H7 (cell line): Measurements from ENCODE around the gene GATAD2A. TPM values are rescaled to one million over a fixed set of nuclear protein-coding genes. Genes with fewer than 3 reads are reported as not detected.
A peak's percentile ranks its signal among the peaks of the same experiment; 100 is the strongest.

Source experiments
- DNase-seq: peaks from one replicate; pipeline ENCODE4 v3.0.0; 2012
- H3K27me3 ChIP-seq: 2 replicates; pipeline ENCODE4 v1.6.0; 2011; ENCODE audit warnings: mild to moderate bottlenecking, low read length; ENCODE audit not compliant: control insufficient read depth, insufficient read depth
- H3K36me3 ChIP-seq: replicated peaks from 2 replicates; pipeline ENCODE4 v1.5.1; 2011; ENCODE audit warnings: low read length; ENCODE audit not compliant: control insufficient read depth, insufficient read depth
- H3K4me3 ChIP-seq: 2 replicates; pipeline ENCODE4 v1.5.1; 2011; ENCODE audit warnings: low read depth, mild to moderate bottlenecking, control low read depth, low read length, moderate library complexity; ENCODE audit not compliant: insufficient read depth
- total RNA-seq: library from RNA; depleted of rRNA; stranded (reverse); fragments of >200 nt; shearing (Covaris generic); gene quantifications from 2 replicates; pipeline ENCODE4 v1.2.3, GENCODE V29; 2014

The GATAD2A gene
- total RNA-seq, 1 experiment from 2014 or later, result 104 TPM

- peak; percentile 61 for DNase-seq
- peaks cover 29% of the 10 kb centered on the region for H3K36me3 ChIP-seq
These were observed 96.3 kb downstream of the GATAD2A start for GRCh38 chr19:19501798-19502197.

GRCh38 chr19:19502281-19502680, 96.8 kb downstream of the GATAD2A start:
- no peak for DNase-seq
- Histone ChIP-seq H3K27me3 (no peaks in the 10 kb centered on the region), H3K36me3 (peaks cover 29% of the 10 kb centered on the region), H3K4me3 (no peak overlapping the region)

More at GRCh38 chr19:19501798-19502197, 96.3 kb downstream of the GATAD2A start:
- no peaks in the 10 kb centered on the region for H3K27me3 ChIP-seq
- H3K4me3 ChIP-seq, result no peak overlapping the region

- H3K36me3 ChIP-seq, result peaks cover 28% of the 10 kb centered on the region
- no peak overlapping the region for H3K4me3 ChIP-seq
- H3K27me3 ChIP-seq, result no peaks in the 10 kb centered on the region
- DNase-seq, result no peak
These were observed 97.5 kb downstream of the GATAD2A start for GRCh38 chr19:19502808-19503602.

GRCh38 chr19:19504754-19505668, 99.5 kb downstream of the GATAD2A start:
- Histone ChIP-seq H3K27me3 (no peaks in the 10 kb centered on the region), H3K36me3 (peaks cover 23% of the 10 kb centered on the region), H3K4me3 (no peak overlapping the region)
- DNase-seq, result no peak

- peaks cover 23% of the 10 kb centered on the region for H3K36me3 ChIP-seq
- no peak for DNase-seq
- H3K27me3 ChIP-seq, result no peaks in the 10 kb centered on the region
- no peak overlapping the region for H3K4me3 ChIP-seq
These were observed 100.3 kb downstream of the GATAD2A start for GRCh38 chr19:19505669-19506326.

GRCh38 chr19:19506592-19506991, 101.1 kb downstream of the GATAD2A start:
- Histone ChIP-seq H3K27me3 (no peaks in the 10 kb centered on the region), H3K36me3 (peaks cover 20% of the 10 kb centered on the region), H3K4me3 (no peak overlapping the region)
- DNase-seq, result no peak

- H3K4me3 ChIP-seq, result no peak overlapping the region
- DNase-seq, result no peak
- peaks cover 17% of the 10 kb centered on the region for H3K36me3 ChIP-seq
- H3K27me3 ChIP-seq, result no peaks in the 10 kb centered on the region
These were observed 101.9 kb downstream of the GATAD2A start for GRCh38 chr19:19507354-19507753.

- no peak overlapping the region for H3K4me3 ChIP-seq
- H3K36me3 ChIP-seq, result peaks cover 12% of the 10 kb centered on the region
- H3K27me3 ChIP-seq, result no peaks in the 10 kb centered on the region
- DNase-seq, result no peak
These were observed 102.7 kb downstream of the GATAD2A start for GRCh38 chr19:19508217-19508616.

GRCh38 chr19:19510432-19510831, 105.0 kb downstream of the GATAD2A start:
- no peak for DNase-seq
- Histone ChIP-seq H3K4me3 (no peak overlapping the region), H3K27me3 (no peaks in the 10 kb centered on the region), H3K36me3 (peaks cover 2% of the 10 kb centered on the region)

- Histone ChIP-seq H3K27me3 (no peaks in the 10 kb centered on the region), H3K36me3 (no peaks in the 10 kb centered on the region), H3K4me3 (no peak overlapping the region)
- DNase-seq, result no peak
These were observed 108.2 kb downstream of the GATAD2A start for GRCh38 chr19:19513682-19514081.

GRCh38 chr19:19514215-19514657, 108.8 kb downstream of the GATAD2A start:
- DNase-seq, result no peak
- Histone ChIP-seq H3K27me3 (no peaks in the 10 kb centered on the region), H3K36me3 (peaks cover 2% of the 10 kb centered on the region), H3K4me3 (no peak overlapping the region)

GRCh38 chr19:19514881-19515641, 109.6 kb downstream of the GATAD2A start, which contains the start of gene TSSK6:
Gene TSSK6 (minus strand): TSS chr19:19515548. CDS start chr19:19515427, 121 bp downstream.
- no peak for DNase-seq
- Histone ChIP-seq H3K4me3 (peak within 1 kb of the TSS; percentile 64), H3K36me3 (peaks cover 6% of the 10 kb centered on the region), H3K27me3 (no peaks in the 10 kb centered on the region)

- peak within 1 kb of the TSS; percentile 64 for H3K4me3 ChIP-seq
- H3K27me3 ChIP-seq, result no peaks in the 10 kb centered on the region
- DNase-seq, result peak; percentile 97
- peaks cover 11% of the 10 kb centered on the region for H3K36me3 ChIP-seq
These were observed 110.4 kb downstream of the GATAD2A start, which contains the start of gene NDUFA13 for GRCh38 chr19:19515642-19516519. Gene NDUFA13 (plus strand): TSS chr19:19516225. CDS start chr19:19516239, 14 bp downstream.
